Gastrocnemius medialis (tissue), 4 donors: ENCODE measurements around the gene KPNB1.

Source experiments
- CTCF ChIP-seq, 5 experiments: fragments of 450-650 bp in 3 of 5; fragments of 200-600 bp in 2 of 5; sonication (generic) in 2 of 5; IDR thresholded peaks in 4 of 5; conservative IDR thresholded peaks in 1 of 5; 1 replicate in 4 of 5; 2 replicates in 1 of 5; pipeline ENCODE4 v1.5.1; 2016 to 2019; ENCODE audit warnings: antibody characterized with exemption in 5 of 5, mild to moderate bottlenecking in 3 of 5, moderate library complexity in 3 of 5
- POLR2A ChIP-seq, 2 donors: fragments of 450-650 bp; IDR thresholded peaks; one replicate each; pipeline ENCODE4 v1.6.1; 2017; ENCODE audit warnings: antibody characterized with exemption in 2 of 2, mild to moderate bottlenecking in 2 of 2, moderate library complexity in 2 of 2

- TF ChIP-seq CTCF (IDR thresholded peaks at IDR 0.05 in 4 of 5, conservative IDR thresholded peaks at IDR 0.05 in 1 of 5) (no peak), POLR2A (IDR thresholded peaks at IDR 0.05) (no peak)
Observed at GRCh38 chr17:47674499-47674898, 24.8 kb downstream of the KPNB1 start.
